Right hindlimb (tissue), 1 donor: Measurements from ENCODE around the gene MROH2A.

ENCODE experiments used
- DNase-seq: peaks from one replicate; pipeline ENCODE4 v3.0.0-alpha.2; 2018

Gene MROH2A

DNA sequence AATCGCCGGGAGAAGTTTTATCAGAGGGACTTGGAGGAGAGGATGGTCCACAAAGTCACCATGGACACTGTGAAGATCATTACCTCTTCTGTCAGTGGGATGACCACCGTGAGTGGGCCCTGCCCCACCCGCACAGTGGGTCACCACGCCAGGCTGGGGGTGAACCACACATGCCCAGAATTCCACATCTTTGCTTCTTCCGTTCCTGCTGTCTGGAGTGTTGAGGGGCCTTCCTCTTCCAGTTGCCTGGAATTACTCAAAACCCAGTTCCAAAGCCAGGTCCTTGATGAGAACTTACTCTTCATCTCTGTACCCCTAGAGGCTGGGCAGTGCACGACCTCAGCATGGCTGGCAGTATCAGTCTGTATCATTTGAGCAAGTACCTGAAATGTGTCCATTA, 22.1 kb downstream of the MROH2A start:
- DNase-seq, result no peak

DNA sequence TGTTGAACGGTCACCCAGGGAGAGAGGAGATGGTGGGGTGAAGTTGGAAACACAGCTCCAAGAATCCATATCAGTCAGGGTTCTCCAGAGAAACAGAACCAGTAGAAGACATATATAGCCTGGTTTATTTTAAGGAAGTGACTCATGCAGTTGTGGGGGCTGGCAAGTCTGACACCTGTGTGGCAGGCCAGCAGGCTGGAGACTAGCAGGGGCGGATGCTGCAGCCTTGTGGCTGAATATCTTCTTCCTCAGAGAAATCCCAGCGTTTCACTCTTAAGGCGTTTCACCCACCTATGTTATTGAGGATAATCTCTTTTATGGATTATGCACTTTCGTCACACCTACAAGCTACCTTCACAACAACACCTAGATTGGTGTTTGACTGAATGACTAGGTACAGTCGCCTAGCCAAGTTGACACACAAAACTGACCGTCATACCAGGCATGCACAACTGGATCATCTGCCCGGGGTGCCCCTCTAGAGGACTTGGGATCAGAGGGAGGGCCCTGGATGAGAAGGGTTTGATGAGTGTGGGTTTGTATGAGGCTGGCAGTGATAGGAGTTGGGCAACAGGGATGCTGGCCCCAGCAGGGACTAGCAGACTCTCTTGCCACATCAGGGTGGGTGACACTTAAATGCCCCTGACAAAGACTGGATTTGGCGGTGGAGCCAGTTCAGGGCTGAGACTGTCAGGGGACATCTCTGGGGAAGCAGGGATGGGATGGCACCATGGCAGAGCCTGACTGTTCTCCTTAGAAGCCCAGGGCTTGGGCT, 23.4 kb downstream of the MROH2A start:
- DNase-seq, result no peak

DNA sequence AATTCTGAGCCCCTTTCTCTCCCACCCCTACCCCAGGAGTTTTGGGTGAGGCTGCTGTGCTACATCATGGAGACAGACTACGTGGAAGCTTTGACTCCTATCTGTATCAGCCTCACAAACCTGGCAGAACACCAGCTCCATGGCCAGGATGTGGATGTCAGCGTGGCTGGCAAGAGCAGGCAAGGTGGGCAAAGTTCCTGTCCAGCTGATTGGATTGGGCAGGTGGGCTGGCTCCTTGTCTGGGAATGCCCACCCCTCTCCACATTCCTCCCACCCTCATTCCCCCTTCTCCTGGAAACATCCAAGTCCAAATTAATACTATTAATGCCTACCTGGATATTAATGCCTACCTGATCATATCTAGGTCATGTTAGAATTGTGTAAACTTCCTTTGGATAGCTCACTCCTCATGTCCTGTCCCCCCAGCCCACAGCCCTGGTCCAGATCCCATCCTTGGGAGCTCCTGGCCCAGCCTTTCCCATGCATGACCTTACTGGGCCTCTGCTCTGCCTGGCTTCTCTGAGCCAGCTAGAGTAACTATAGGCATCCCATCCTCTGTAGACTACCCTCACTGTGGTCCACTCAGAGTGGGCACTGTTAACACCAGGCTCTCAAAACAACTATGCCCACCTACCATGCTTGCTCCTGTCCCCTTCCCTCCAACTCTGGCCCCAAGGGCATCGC, 24.1 kb downstream of the MROH2A start:
- DNase-seq, result no peak

DNA sequence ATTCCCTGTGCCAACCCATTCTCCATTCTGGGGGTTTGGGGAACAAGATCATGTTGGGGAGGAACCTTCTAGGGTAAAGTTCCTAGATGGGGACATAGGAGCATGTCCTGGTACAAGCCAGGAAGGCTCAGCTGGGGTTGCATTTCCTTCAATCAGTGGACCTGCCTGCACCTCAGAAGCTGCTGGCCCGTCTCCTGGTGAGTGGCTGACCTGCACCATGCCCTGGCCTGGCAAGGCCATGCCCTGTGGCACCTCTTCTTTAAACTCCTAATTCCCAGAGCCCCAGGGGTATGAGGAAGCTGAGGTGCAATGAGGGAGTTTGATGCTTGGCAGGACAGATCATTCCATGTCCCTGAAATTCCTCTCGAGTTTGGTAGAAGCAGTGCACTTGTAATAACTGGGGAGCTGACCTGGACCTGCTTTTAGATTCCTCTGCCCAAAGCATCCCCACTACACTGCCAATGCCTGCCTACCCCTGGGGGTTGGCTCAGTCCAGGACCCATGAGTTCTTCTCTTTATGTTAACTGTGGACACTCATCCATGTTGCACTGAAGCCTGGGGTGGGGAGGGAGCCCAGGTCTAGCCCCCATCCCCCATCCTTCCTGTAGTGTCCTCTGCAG, 25.3 kb downstream of the MROH2A start:
- DNase-seq, result no peak

DNA sequence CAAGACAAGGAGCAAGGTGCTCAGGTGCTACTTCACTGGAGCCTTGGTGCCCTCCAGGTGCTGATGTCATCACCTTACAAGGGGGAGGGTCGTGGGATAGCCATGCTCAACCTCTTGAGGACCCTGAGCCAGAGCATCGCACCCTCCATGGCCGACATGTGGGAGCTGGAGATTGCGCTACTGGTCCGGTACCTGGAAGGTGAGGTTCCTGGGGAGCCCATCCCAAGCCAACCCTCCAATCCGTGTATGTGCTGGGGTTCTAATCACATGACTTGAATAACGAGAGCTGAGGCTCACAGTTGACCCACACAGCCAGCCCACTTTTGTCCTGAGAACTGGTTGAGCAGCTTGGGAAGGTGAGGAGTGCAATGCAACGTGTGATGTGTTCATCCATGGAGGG, 25.9 kb downstream of the MROH2A start:
- peak; percentile 6 for DNase-seq

DNA sequence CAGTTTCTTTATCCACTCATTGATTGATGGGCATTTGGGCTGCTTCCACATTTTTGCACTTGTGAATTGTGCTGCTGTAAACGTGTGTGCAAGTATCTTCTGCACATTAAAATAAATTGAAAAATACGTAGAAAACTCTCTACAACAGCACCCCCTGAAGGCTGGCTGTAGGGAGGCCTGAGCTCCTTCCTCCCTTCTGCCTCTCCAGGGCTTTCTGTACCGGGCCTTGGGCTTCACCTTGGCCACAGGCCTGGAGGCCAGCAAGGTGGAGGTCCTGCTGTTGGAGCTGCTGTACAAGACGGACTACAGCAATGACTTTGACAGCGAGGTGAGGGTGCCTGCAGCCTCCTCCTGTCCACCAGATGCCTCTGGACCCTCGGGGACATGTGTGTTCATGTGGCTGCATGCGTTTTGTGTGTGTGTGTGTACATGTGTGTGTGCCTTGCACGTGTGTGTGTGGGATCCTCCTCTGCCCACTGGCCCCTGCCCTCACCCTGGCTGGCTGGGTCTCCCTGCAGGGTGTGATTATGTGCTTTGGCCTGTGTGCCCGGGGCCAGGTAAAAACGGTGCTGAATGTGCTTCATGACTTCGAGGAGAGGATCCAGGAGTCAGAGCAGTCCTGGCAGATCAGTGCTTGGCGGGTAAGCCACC, 29.2 kb downstream of the MROH2A start:
- DNase-seq, result no peak

DNA sequence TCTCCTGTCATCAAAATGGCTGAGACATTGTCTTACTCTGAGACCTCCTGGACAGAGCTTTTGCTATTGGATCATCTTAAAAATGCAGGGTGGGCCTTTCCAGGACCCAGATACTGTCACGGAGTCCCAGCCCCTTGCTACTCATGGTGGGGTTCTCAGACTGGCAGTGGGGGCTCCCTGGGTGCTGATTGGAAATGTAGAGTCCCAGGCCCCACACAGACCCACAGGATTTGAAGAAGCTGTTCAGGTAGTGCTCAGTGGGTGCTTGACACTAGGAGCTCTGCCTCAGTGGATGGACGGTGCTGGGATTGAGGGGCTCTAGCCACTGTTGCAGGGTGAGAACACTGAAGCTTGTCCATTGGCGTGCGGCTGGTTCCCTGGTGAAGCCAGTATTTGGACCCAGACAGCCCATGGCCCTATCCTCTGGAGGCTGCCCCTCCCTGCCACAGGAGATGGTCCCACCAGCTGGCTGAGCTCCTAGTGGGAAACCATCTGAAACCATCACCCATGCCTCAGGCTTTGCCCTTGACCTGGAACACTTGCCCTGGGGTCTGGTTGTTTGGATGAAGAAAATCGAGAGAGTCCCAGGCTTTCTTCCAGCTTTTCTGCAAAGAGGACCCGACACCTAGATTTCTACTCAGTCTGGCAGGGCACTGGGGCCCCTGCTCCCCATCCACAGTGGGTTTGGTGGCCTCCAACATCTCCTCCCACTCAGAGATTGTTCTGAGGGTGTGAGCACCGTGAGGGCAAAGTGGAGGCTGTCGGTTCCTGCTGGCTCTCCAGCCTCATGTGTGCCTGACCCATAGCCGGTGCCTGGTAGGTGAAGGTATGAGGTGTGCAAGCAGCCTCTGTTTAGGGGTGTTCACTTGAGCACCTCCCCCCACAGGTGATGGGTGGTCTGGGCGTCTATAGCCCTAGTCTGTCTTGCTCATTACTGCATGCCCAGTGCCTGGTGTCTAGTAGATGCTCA, 30.1 kb downstream of the MROH2A start:
- no peak for DNase-seq

DNA sequence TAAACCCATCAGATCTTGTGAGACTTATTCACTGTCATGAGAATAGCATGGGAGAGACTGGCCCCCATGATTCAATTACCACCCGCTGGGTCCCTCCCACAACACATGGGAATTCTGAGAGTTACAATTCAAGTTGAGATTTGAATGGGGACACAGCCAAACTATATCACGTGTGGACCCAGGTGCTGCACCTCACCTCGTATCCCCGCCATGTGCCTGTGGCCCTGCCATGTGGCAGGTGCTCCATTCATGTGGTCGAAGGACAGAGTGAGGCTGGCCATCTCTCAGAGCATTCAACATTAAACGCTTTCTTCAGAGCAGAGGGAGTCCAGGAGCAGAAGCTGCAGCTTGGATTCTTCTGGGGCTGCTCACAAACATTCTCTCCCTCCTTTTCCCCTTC, 32.3 kb downstream of the MROH2A start:
- no peak for DNase-seq

DNA sequence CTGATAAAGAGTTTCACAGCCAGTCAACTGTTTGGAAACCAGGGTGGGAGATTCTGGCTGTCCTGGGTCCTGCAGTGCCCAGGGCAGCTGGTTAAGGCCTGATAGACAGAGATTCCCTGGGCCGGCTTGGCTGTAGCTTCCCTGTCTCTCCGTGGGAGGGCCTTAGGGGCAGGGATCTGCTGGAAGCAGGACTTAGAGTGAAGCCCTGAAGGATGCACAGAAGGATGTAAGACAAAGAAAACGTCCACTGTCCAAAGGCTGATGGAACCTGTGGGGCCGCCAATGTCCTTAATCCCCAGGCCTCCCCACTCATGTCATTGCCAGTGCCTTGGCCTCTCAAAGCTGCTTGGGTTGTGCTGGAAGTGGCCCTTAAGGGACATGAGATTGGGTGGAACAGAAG, 33.0 kb downstream of the MROH2A start:
- DNase-seq, result no peak

DNA sequence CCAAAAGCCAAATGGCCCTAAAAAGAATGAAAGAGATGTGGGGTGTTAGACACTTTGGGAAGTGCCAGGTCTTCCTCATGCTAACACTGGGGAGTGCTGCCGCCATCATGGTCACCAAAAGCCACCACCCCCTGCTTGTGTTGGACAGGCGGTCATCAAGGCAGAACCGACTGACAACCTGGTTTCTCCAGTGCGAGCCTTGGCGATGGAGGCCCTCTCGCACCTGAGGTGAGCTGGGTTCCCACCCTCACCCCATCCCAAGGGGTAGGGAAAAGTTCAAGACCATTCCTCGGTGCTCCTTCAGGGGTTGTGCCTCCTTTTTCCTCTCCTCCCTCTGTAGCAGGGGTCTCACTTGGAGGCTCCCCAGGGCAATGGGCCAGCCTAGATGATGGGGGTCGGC, 33.6 kb downstream of the MROH2A start:
- DNase-seq, result no peak

DNA sequence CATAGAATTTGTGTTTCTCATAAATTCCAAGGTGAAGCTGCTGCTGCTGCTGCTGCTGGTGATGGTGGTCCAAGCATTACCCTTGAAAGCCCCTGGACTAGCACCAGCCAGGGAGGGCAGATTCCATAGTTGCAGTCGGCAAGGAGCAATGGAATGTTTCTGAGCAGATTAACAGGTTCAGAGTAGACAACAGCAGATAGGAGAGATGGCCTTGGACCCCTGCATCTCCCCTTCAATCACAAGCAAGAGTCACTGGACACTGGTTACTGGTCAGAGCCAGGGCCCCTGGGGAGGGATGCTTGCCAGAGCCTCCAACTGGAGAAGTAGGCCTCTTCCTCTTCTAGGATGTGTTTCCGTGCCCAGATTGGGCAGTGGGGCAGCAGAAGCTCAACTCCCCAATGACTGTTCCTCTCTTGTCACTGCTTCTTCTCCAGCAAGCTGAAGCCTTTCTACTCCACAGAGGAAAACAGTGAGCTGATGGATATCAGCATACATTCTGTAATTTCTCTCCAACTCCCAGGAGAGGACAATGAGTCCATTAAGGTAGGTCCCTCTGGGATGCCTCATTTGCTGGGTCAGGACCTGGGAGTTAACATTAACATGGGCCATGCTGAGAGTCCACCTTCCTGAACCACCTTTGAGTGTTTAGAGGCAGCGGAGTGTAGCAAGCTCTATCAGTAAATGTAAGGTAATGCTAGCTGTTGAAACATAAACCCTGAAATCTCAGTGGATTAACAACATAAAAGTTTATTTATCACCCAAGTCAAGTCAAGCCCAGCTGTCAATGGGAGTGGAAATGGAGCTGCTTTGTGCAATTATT, 35.3 kb downstream of the MROH2A start:
- DNase-seq, result peak; percentile 7

DNA sequence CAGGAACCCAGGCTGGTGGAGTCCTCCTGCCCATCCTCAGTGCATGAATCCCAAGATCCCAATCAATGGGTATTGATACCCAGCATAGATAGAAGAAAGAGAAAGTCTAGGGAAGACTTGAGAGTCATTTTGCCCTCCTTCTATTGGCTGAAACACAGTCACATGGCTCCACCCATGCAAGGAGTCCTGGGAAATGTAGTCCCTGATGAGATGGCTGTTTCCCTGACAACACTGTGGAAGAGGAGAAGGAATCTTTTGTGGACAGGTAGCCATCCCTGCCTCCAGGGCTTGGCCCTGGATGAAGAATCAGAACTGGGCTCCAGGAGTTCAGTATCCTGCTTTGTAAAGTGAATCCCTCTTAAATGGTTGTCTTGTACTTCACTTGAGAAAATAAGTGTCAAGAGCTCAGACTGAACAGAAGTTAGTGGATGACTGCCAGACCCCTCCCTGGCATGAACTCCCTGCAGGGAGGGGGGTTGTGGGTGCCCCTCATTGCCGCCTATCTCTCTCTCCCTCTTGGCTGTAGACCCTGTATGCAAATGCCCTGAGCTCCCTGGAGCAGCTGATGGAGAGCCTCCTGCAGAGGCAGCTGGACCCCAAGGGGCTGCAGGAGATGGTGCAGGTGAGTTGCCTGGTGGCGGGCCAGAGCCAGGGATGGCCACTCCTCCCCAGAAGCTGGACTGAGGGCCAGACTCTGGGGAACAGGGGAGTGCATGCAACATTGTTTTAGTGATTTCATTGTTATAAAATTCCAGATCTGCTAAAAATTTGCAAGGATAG, 36.1 kb downstream of the MROH2A start:
- peak; percentile 9 for DNase-seq

DNA sequence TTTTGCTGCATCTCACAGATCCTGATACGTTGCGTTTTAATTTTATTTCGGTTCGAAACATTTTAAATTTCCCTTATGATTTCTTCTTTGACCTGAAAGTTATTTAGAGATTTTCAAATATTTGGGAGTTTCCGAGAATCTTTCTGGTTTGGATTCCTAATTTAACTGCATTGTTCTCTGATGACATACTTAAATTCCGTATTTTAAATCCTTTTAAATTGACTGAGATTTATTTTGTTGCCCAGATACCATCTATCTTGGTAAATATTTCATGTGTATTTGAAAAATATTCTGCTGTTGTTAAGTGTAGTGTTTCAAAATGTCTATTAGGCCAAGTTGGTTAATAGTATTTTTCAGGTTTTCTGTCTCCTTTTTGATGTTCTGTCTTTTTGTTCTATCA, 37.7 kb downstream of the MROH2A start:
- no peak for DNase-seq

DNA sequence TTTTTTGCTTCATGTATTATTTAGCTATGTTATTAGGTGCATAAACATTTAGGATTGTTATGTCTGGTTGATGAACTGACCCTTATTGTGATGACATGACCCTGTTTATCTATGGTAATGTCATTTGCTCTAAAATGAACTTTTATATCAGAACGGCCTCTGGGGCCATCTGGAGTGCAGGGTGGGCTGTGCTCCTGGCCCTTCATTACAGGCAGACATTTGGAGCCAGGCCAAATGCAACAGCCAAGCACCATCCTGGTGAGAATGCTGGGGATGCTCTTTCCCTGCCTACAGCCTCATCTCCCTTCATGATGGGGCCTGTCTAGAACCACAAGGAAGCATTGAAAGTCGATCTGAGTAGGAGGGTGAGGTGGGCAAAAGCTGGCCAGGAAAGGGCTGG, 38.2 kb downstream of the MROH2A start:
- DNase-seq, result peak; percentile 3

DNA sequence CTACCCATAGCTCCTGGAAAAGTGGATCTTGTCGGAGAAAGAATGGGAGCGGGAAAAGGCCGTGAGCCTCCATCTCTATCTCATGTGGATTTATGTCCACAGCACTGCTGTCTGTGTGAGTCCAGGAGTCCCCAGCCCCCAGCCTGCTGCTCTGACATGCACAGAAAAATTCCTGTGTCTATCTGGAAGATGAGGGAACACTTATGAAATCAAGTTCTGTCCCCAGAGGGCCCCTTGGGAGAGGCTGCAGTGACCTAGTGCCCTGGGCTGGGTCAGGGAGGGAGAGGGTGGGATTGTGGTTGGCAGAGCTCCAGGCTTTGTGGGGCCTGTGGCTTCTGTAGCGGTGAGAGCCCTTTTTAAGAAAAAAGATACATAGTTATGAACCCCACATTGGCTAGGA, 38.6 kb downstream of the MROH2A start:
- DNase-seq, result peak; percentile 13

DNA sequence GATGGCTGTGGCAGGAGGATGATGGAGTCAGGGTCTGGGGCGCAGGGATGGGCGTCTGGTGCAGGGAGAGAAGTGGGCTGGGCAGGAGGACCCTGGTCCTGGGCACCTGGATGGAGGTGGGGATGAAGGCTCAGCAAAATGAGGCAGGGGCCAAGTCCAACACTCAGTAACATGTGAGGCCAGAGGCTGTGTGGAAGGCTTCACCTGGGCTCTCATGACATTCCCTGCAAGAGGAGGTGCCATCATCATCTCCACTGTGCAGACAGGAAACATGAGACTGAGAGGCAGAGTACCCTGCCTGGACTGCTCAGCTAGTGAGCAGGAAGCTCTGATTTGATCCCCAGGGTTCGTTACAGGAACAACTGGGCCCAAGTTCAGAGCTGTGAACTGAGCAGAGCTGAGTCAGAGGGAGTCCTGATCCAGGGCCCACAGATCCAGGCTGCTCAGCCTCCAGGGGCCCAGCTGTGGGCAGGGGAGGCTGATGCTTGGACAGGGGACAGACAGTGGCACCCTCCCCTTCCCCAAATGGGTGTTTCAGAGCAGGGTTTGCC, 39.3 kb downstream of the MROH2A start:
- peak; percentile 11 for DNase-seq

DNA sequence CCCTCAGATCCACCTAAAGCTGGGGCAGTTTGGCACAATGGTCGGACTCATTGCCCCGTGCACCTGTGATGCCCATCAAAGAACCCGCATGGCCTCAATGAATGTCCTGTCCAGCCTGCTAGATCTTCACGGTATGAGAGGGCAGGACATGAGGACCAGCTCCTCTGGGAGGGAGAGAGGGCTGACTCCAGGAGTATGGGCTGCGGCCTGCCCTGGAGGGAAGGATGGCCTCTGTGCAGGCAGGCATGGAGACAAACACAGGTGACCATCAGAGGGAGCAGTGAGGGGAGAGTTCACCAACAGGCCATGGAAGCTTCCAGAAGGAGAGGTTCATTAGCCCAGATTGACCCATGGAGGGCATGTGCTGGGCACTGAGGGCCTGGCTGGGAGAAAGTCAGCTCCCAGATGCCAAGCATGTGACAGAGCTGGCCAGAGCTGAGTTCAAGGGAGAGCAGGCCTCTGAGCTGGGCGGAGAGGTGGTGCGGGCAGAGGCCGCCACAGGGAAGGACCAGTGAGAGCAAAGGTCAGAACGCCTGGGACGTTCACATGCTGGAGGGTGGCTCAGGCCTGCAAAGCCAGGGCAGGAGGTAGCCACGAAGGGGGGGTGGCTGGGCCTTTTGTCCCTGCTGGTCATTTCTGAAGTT, 40.0 kb downstream of the MROH2A start:
- peak; percentile 7 for DNase-seq

DNA sequence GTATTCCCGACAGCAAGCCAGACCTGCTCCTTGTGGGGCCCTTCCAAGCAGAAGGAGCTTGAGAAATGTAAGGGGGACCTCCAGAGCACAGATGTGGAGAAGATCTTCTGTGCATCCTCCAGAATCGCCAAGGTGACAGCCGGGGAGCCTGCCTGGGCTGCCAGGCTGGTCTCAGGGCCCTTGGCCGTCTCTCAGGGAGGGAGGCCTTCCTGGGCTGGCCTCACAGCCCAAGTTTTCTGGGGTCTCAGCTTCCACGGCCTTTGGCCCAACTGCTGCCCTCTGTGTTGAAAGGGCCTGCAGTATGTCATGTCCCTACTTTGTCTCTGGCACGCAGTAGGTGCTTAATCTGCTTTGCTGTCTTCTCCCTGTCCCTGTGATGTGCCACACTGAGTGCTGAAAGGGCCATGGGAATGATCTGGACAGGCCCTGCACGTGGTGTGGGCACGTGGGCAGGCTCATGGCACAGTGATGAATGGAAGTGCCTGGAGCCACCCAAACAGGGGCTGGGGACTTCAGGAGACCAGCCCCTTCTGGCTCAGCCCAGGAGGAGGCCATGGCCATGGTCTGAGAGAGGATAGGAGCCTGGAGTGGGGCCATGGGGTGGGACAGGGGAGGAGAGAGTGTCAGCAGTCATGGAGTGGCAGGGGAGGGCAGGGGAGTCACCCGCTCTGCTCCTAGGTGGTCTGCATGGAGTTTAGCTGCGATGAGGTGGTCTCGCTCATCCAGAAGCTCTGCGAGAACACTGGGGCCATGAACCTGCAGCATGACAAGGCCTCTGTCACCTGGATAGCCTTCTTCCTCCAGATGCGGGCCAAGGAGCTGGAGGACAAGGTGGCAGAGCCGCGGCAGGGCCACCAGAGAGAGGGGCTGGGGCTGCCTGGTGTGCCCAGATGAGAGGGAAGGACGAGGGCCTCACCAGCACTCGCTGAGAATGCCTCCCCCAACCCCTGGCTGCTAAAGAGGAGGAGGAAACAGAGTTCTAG, 40.8 kb downstream of the MROH2A start:
- peak; percentile 7 for DNase-seq
